HCT116 (cell line): ENCODE results near the gene VDAC1. TPM values are rescaled to one million over a fixed set of nuclear protein-coding genes. Genes with fewer than 3 reads are reported as not detected.

Source experiments
- ATAC-seq: fragments of 200-7000 bp; cut with Tn5 transposase; 2 replicates; pipeline ENCODE4 v1.9.1; 2020; ENCODE audit warnings: mild to moderate bottlenecking, moderate library complexity
- BruUV-seq: library from RNA; stranded (reverse); fragments of 400-500 nt; replicated peaks from 2 replicates; lab custom pipeline; 2021; lab: Mats Ljungman, UMichigan
- CTCF ChIA-PET: fragments of 300-600 bp; sonication (Branson Sonifier 250); formaldehyde crosslinking; loops from one replicate; lab custom pipeline; 2021; ENCODE audit warnings: antibody characterized with exemption; lab: Charles Lee
- POLR2A ChIA-PET: fragments of 300-600, 350-600 bp; sonication (Branson Sonifier 250); formaldehyde crosslinking; loops from one replicate; lab custom pipeline; 2021; ENCODE audit warnings: antibody characterized with exemption; lab: Charles Lee
- RAD21 ChIA-PET, 2 experiments: fragments of 300-600 bp; sonication (Branson Sonifier 250); formaldehyde crosslinking; loops; one replicate each; lab custom pipeline; 2023; ENCODE audit warnings: low total read pairs in 2 of 2; ENCODE audit not compliant: uncharacterized antibody in 2 of 2, unreplicated experiment in 2 of 2, low non-redundant PET in 1 of 2; lab: Charles Lee
- DNase-seq: peaks from one replicate; pipeline ENCODE4 v3.0.0-alpha.2; 2010; ENCODE audit warnings: low read depth, low spot score
- H2AFZ ChIP-seq: fragments of 200-600 bp; shearing (Covaris generic), sonication (generic); 2 replicates; pipeline ENCODE4 v1.6.1; 2017; ENCODE audit warnings: low read depth, mixed run types, mixed read lengths, antibody characterized with exemption, low read length; ENCODE audit not compliant: poor library complexity, severe bottlenecking
- H3K27ac ChIP-seq: 2 replicates; pipeline ENCODE4 v1.5.1; 2012; ENCODE audit warnings: low read depth, low read length
- H3K27me3 ChIP-seq: fragments of 200-600 bp; sonication (generic); 2 replicates; pipeline ENCODE4 v1.6.1; 2016; ENCODE audit warnings: mixed run types, low read length, mixed read lengths; ENCODE audit not compliant: insufficient read depth
- H3K36me3 ChIP-seq, 2 experiments: fragments of 200-500 bp in 1 of 2; fragments of 200-600 bp in 1 of 2; sonication (Bioruptor generic) in 1 of 2; sonication (generic) in 1 of 2; 2 replicates each; pipeline versions ENCODE4 v1.5.1 to v1.6.1; 2014 to 2016; ENCODE audit warnings: low read length in 2 of 2, inconsistent platforms in 1 of 2, mixed read lengths in 1 of 2, mixed run types in 1 of 2; ENCODE audit not compliant: insufficient read depth in 2 of 2, control insufficient read depth in 1 of 2
- H3K4me1 ChIP-seq, 2 experiments: fragments of 200-600 bp in 1 of 2; sonication (generic) in 1 of 2; 2 replicates each; pipeline versions ENCODE4 v1.5.1 to v1.6.1; 2012 to 2017; ENCODE audit warnings: low read length in 2 of 2, inconsistent platforms in 1 of 2, mild to moderate bottlenecking in 1 of 2, mixed read lengths in 1 of 2, mixed run types in 1 of 2, moderate library complexity in 1 of 2; ENCODE audit not compliant: insufficient read depth in 2 of 2, control insufficient read depth in 1 of 2
- H3K4me2 ChIP-seq: fragments of 200-600 bp; sonication (generic); 2 replicates; pipeline ENCODE4 v1.6.1; 2017; ENCODE audit warnings: mixed run types, low read length, mixed read lengths
- H3K4me3 ChIP-seq, 2 experiments: fragments of 200-600 bp in 1 of 2; sonication (generic) in 1 of 2; replicated peaks in 1 of 2; 2 replicates each; pipeline ENCODE4 v1.5.1; 2011 to 2016; ENCODE audit warnings: low read length in 2 of 2, control low read depth in 1 of 2, low read depth in 1 of 2, mild to moderate bottlenecking in 1 of 2, mixed read lengths in 1 of 2, mixed run types in 1 of 2
- H3K79me2 ChIP-seq: fragments of 200-600 bp; sonication (generic); 2 replicates; pipeline ENCODE4 v1.6.1; 2017; ENCODE audit warnings: mild to moderate bottlenecking, mixed run types, low read length, moderate library complexity, mixed read lengths; ENCODE audit not compliant: insufficient read depth
- H3K9ac ChIP-seq: fragments of 200-600 bp; sonication (generic); 2 replicates; pipeline ENCODE4 v1.6.1; 2016; ENCODE audit warnings: low read length, mixed read lengths
- H3K9me2 ChIP-seq: fragments of 200-600 bp; sonication (generic), shearing (Covaris generic); 2 replicates; pipeline ENCODE4 v1.6.1; 2017; ENCODE audit warnings: mixed run types, mild to moderate bottlenecking, moderate library complexity; ENCODE audit not compliant: insufficient read depth
- H3K9me3 ChIP-seq, 2 experiments: fragments of 200-500 bp in 1 of 2; fragments of 200-600 bp in 1 of 2; sonication (Bioruptor generic) in 1 of 2; sonication (generic) in 1 of 2; 2 replicates each; pipeline ENCODE4 v1.6.1; 2014 to 2017; ENCODE audit warnings: low read length in 2 of 2, mixed read lengths in 2 of 2, inconsistent platforms in 1 of 2, low read depth in 1 of 2, mild to moderate bottlenecking in 1 of 2, mixed run types in 1 of 2, moderate library complexity in 1 of 2; ENCODE audit not compliant: control insufficient read depth in 1 of 2, insufficient read depth in 1 of 2
- H4K20me1 ChIP-seq: fragments of 200-600 bp; sonication (generic), shearing (Covaris generic); 2 replicates; pipeline ENCODE4 v1.6.1; 2017; ENCODE audit warnings: mixed run types, mild to moderate bottlenecking, moderate library complexity; ENCODE audit not compliant: insufficient read depth
- CBX3 ChIP-seq: IDR thresholded peaks from 2 replicates; pipeline ENCODE4 v1.6.1; 2012; ENCODE audit warnings: low read depth
- EGR1 ChIP-seq: IDR thresholded peaks from 2 replicates; pipeline ENCODE4 v1.6.1; 2012; ENCODE audit warnings: low read depth
- EZH2 ChIP-seq: fragments of 200-600 bp; sonication (generic); IDR thresholded peaks from 2 replicates; pipeline ENCODE4 v1.6.1; 2017; ENCODE audit warnings: antibody characterized with exemption, mixed run types
- FOSL1 ChIP-seq: IDR thresholded peaks from 2 replicates; pipeline ENCODE4 v1.6.1; 2012; ENCODE audit warnings: low read depth
- MAX ChIP-seq: IDR thresholded peaks from 2 replicates; pipeline ENCODE4 v1.6.1; 2012
- REST ChIP-seq: IDR thresholded peaks from 2 replicates; pipeline ENCODE4 v1.6.1; 2012; ENCODE audit warnings: low read depth
- SP1 ChIP-seq: IDR thresholded peaks from 2 replicates; pipeline ENCODE4 v1.6.1; 2012; ENCODE audit warnings: low read depth
- SRF ChIP-seq: IDR thresholded peaks from 2 replicates; pipeline ENCODE4 v1.6.1; 2012; ENCODE audit warnings: low read depth
- TCF7L2 ChIP-seq: IDR thresholded peaks from 2 replicates; pipeline ENCODE4 v1.7.0; 2011; ENCODE audit warnings: borderline replicate concordance, inconsistent platforms; ENCODE audit not compliant: insufficient read depth, insufficient read length; ENCODE audit errors: extremely low read depth
- YY1 ChIP-seq: IDR thresholded peaks from 2 replicates; pipeline ENCODE4 v1.6.1; 2011; ENCODE audit warnings: low read length, low read depth, moderate library complexity, mild to moderate bottlenecking; ENCODE audit not compliant: insufficient replicate concordance; ENCODE audit errors: extremely low read depth
- ZBTB33 ChIP-seq: IDR thresholded peaks from 2 replicates; pipeline ENCODE4 v1.6.1; 2011; ENCODE audit warnings: mild to moderate bottlenecking, low read length, moderate library complexity; ENCODE audit not compliant: insufficient replicate concordance; ENCODE audit errors: extremely low read depth
- ZFX ChIP-seq: fragments of 450-650 bp; IDR thresholded peaks from 2 replicates; pipeline ENCODE4 v1.6.1; 2017
- intact Hi-C: fragments of 100-400 bp; cut with micrococcal nuclease; formaldehyde crosslinking; loops from 2 replicates; pipeline ENCODE4 v1.10.0; 2022
- total RNA-seq: library from RNA; stranded (reverse); gene quantifications from one replicate; pipeline ENCODE4 v1.2.1, GENCODE V29; 2021; ENCODE audit not compliant: unreplicated experiment

VDAC1 gene
- total RNA-seq, 1 experiment from 2014 or later: 269 TPM

GRCh38 chr5:133966090-133966489 lies 38.7 kb downstream of the VDAC1 start:
- Histone ChIP-seq H3K9me2 (no peaks in the 10 kb centered on the region), H4K20me1 (no peaks in the 10 kb centered on the region), H2AFZ (no peak overlapping the region), H3K27me3 (no peaks in the 10 kb centered on the region), H3K4me2 (no peak overlapping the region), H3K4me3 (no peak overlapping the region), H3K4me1 (peaks cover 7 to 19% of the 10 kb centered on the region in 2 experiments), H3K79me2 (peaks cover 66% of the 10 kb centered on the region), H3K36me3 (no peaks in the 10 kb centered on the region), H3K9ac (no peak overlapping the region), H3K27ac (no peak overlapping the region), H3K9me3 (no peaks in the 10 kb centered on the region)
- no peak for TF ChIP-seq YY1
- TF ChIP-seq MAX: no peak
- no peak for TF ChIP-seq SRF
- TF ChIP-seq EGR1: no peak
- TF ChIP-seq ZFX: no peak
- no TSS peak for BruUV-seq
- intact Hi-C loops: no loop called here
- ChIA-PET CTCF (no interaction called here), POLR2A (no interaction called here), RAD21 (no interaction called here)
- DNase-seq (no peak), ATAC-seq (no peak)

- ChIA-PET CTCF (no interaction called here), RAD21 (no interaction called here), POLR2A (no interaction called here)
- Histone ChIP-seq H3K9me3 (no peaks in the 10 kb centered on the region), H3K79me2 (peaks cover 81% of the 10 kb centered on the region), H3K27me3 (no peaks in the 10 kb centered on the region), H3K36me3 (peaks cover 0 to 2% of the 10 kb centered on the region in 2 experiments; a peak in 1 of 4 replicates), H4K20me1 (no peaks in the 10 kb centered on the region), H3K4me1 (peaks cover 7% of the 10 kb centered on the region in 2 experiments), H3K27ac (no peak overlapping the region), H2AFZ (no peak overlapping the region), H3K9ac (no peak overlapping the region), H3K4me3 (no peak overlapping the region), H3K9me2 (no peaks in the 10 kb centered on the region), H3K4me2 (no peak overlapping the region)
- no peak for ATAC-seq
- DNase-seq: no peak
- intact Hi-C loops: no loop called here
- BruUV-seq: no TSS peak
- TF ChIP-seq REST (no peak), TCF7L2 (no peak), ZFX (no peak), SP1 (no peak), CBX3 (no peak), EGR1 (no peak), ZBTB33 (no peak), YY1 (no peak), EZH2 (no peak), FOSL1 (no peak)
Measured at GRCh38 chr5:133963493-133964128, 41.2 kb downstream of the VDAC1 start.
